K562 (cell line): ENCODE measurements around the gene STEAP1B. TPM values are rescaled to one million over a fixed set of nuclear protein-coding genes. Genes with fewer than 3 reads are reported as not detected.

Source experiments
- ATAC-seq: fragments of 200-7000 bp; cut with Tn5 transposase; 3 replicates; pipeline ENCODE4 v1.9.1; 2020; ENCODE audit warnings: moderate library complexity
- BruUV-seq: library from RNA; stranded (reverse); fragments of 400-500 nt; replicated peaks from 2 replicates; lab custom pipeline; 2021; lab: Mats Ljungman, UMichigan
- CTCF ChIA-PET: fragments of 300-600 bp; formaldehyde crosslinking; extraction: SDS; loops from one replicate; lab custom pipeline; 2021; ENCODE audit warnings: low intra/inter-chr PET ratio; lab: Yijun Ruan, JAX
- POLR2A ChIA-PET: fragments of 300-600, 350-650 bp; sonication (Branson Sonifier 250); formaldehyde crosslinking; extraction: SDS; loops from one replicate; lab custom pipeline; 2021; ENCODE audit warnings: antibody characterized with exemption, inconsistent platforms; lab: Yijun Ruan, JAX
- DNase-seq, 4 experiments: peaks; one replicate each; pipeline versions ENCODE4 v3.0.0 to v3.0.0-alpha.2; 2011 to 2018; ENCODE audit warnings: low spot score in 3 of 4, mixed read lengths in 3 of 4; ENCODE audit errors: extremely low read depth in 1 of 4
- FAIRE-seq: peaks from 2 replicates; lab custom pipeline; 2011; peaks lifted over from hg19 to GRCh38; lab: Jason Lieb, UNC
- H2AFZ ChIP-seq: 2 replicates; pipeline ENCODE4 v1.6.0; 2011; ENCODE audit warnings: low read depth, low read length, control low read depth, inconsistent platforms
- H3K27ac ChIP-seq: fragments of 200-600 bp; 3 replicates; pipeline ENCODE4 v1.8.0; 2011; ENCODE audit warnings: low read depth, mild to moderate bottlenecking, control low read depth, inconsistent platforms, low read length, moderate library complexity, mixed read lengths; ENCODE audit errors: extremely low read depth
- H3K27me3 ChIP-seq, 2 experiments: fragments of 300-600 bp in 1 of 2; 2 replicates in 1 of 2; 3 replicates in 1 of 2; pipeline versions ENCODE4 v1.6.0 to v1.8.0; 2011; ENCODE audit warnings: inconsistent platforms in 2 of 2, low read length in 2 of 2, mild to moderate bottlenecking in 1 of 2, mixed read lengths in 1 of 2, moderate library complexity in 1 of 2; ENCODE audit not compliant: control insufficient read depth in 2 of 2, insufficient read depth in 2 of 2
- H3K36me3 ChIP-seq: fragments of 300-600 bp; 3 replicates; pipeline ENCODE4 v1.8.0; 2011; ENCODE audit warnings: mild to moderate bottlenecking, low read length, inconsistent platforms; ENCODE audit not compliant: control insufficient read depth, insufficient read depth
- H3K4me1 ChIP-seq, 2 experiments: fragments of 200-600 bp in 1 of 2; replicated peaks in 1 of 2; 2 replicates in 1 of 2; 3 replicates in 1 of 2; pipeline versions ENCODE4 v1.5.1 to v1.8.0; 2011; ENCODE audit warnings: inconsistent platforms in 2 of 2, low read length in 2 of 2, mild to moderate bottlenecking in 1 of 2, mixed read lengths in 1 of 2, moderate library complexity in 1 of 2; ENCODE audit not compliant: control insufficient read depth in 2 of 2, insufficient read depth in 2 of 2
- H3K4me2 ChIP-seq: 2 replicates; pipeline ENCODE4 v1.6.1; 2011; ENCODE audit warnings: low read length, control low read depth, inconsistent platforms, mixed read lengths; ENCODE audit not compliant: insufficient read depth
- H3K4me3 ChIP-seq: fragments of 200-600 bp; sonication (generic), shearing (Covaris generic); 2 replicates; pipeline ENCODE4 v1.5.1; 2016; ENCODE audit warnings: control low read depth, inconsistent platforms
- H3K79me2 ChIP-seq: fragments of 200-600 bp; 3 replicates; pipeline ENCODE4 v1.8.0; 2011; ENCODE audit warnings: low read length, inconsistent platforms; ENCODE audit not compliant: control insufficient read depth, insufficient read depth
- H3K9ac ChIP-seq, 2 experiments: 2 replicates each; pipeline versions ENCODE4 v1.6.0 to v1.6.1; 2011; ENCODE audit warnings: low read depth in 2 of 2, low read length in 2 of 2, control low read depth in 1 of 2, inconsistent platforms in 1 of 2, mild to moderate bottlenecking in 1 of 2, mixed read lengths in 1 of 2; ENCODE audit not compliant: insufficient read depth in 1 of 2
- H3K9me1 ChIP-seq: one replicate; pipeline ENCODE4 v1.6.0; 2011; ENCODE audit warnings: inconsistent platforms, mild to moderate bottlenecking, low read length, moderate library complexity; ENCODE audit not compliant: control insufficient read depth, insufficient read depth
- H3K9me3 ChIP-seq: replicated peaks from 2 replicates; pipeline ENCODE4 v1.5.1; 2011; ENCODE audit warnings: low read depth, low read length, inconsistent platforms; ENCODE audit not compliant: control insufficient read depth, insufficient read depth
- H4K20me1 ChIP-seq: replicated peaks from 2 replicates; pipeline ENCODE4 v1.6.1; 2011; ENCODE audit warnings: low read length, inconsistent platforms, mixed read lengths; ENCODE audit not compliant: control insufficient read depth, insufficient read depth
- ASH1L ChIP-seq: fragments of 450-650 bp; IDR thresholded peaks from 2 replicates; pipeline ENCODE4 v1.6.1; 2018; ENCODE audit warnings: borderline replicate concordance, mild to moderate bottlenecking, low read depth; ENCODE audit not compliant: partially characterized antibody
- CREB3L1 ChIP-seq: fragments of 450-650 bp; IDR thresholded peaks from 2 replicates; pipeline ENCODE4 v1.6.1; 2014; ENCODE audit warnings: low read depth, mild to moderate bottlenecking, moderate library complexity, borderline replicate concordance
- FOXA3 ChIP-seq, 2 experiments: fragments of 450-650 bp in 1 of 2; sonication (generic) in 1 of 2; formaldehyde crosslinking; IDR thresholded peaks in 1 of 2; conservative IDR thresholded peaks in 1 of 2; 2 replicates each; pipeline versions ENCODE4 v1.4.0 to v1.8.0; 2020 to 2022; ENCODE audit warnings: mild to moderate bottlenecking in 2 of 2, missing genetic modification reagents in 1 of 2
- GTF3C2 ChIP-seq: IDR thresholded peaks from 3 replicates; pipeline ENCODE4 v1.6.1; 2011; ENCODE audit warnings: borderline replicate concordance, mild to moderate bottlenecking, moderate library complexity; ENCODE audit not compliant: insufficient read length; ENCODE audit errors: extremely low read depth
- HDAC1 ChIP-seq, 2 experiments: fragments of 450-650 bp; IDR thresholded peaks; 2 replicates each; pipeline ENCODE4 v1.6.1; 2016 to 2017; ENCODE audit warnings: inconsistent platforms in 1 of 2, mild to moderate bottlenecking in 1 of 2, moderate library complexity in 1 of 2
- KLF10 ChIP-seq: fragments of 250-450 bp; sonication (Bioruptor Pico); IDR thresholded peaks from 2 replicates; pipeline ENCODE4 v1.6.1; 2021; ENCODE audit warnings: matching md5 sums
- MCM2 ChIP-seq: fragments of 450-650 bp; IDR thresholded peaks from 2 replicates; pipeline ENCODE4 v1.6.1; 2017; ENCODE audit warnings: low read depth, mild to moderate bottlenecking
- POLR3A ChIP-seq: IDR thresholded peaks from 2 replicates; pipeline ENCODE4 v1.6.1; 2011; ENCODE audit warnings: borderline replicate concordance, mild to moderate bottlenecking, moderate library complexity; ENCODE audit not compliant: insufficient read length, insufficient read depth; ENCODE audit errors: extremely low read depth
- POU5F1 ChIP-seq: fragments of 150-350 bp; IDR thresholded peaks from 2 replicates; pipeline ENCODE4 v1.6.1; 2014; ENCODE audit warnings: borderline replicate concordance, low read length, low read depth, mild to moderate bottlenecking; ENCODE audit not compliant: partially characterized antibody
- PRMT5 ChIP-seq: sonication (generic); formaldehyde crosslinking; IDR thresholded peaks from 2 replicates; pipeline ENCODE4 v1.5.0; 2020; ENCODE audit warnings: missing genetic modification reagents
- PTRF ChIP-seq: fragments of 450-650 bp; IDR thresholded peaks from 2 replicates; pipeline ENCODE4 v1.6.1; 2016; ENCODE audit warnings: mild to moderate bottlenecking, missing genetic modification characterization, missing compliant biosample characterization
- RAD51 ChIP-seq: fragments of 450-650 bp; IDR thresholded peaks from 2 replicates; pipeline ENCODE4 v1.7.1; 2016; ENCODE audit warnings: low read depth, mild to moderate bottlenecking, borderline replicate concordance
- SNRNP70 ChIP-seq: fragments of 200-400 bp; formaldehyde crosslinking; optimal IDR thresholded peaks from 2 replicates; pipeline ENCODE3; 2017; ENCODE audit warnings: low read depth, low read length
- ZBTB2 ChIP-seq: fragments of 450-650 bp; IDR thresholded peaks from 2 replicates; pipeline ENCODE4 v1.6.1; 2016; ENCODE audit warnings: antibody characterized with exemption
- ZNF263 ChIP-seq: sonication (generic); formaldehyde crosslinking; IDR thresholded peaks from 2 replicates; pipeline ENCODE4 v1.8.0; 2022; ENCODE audit warnings: mild to moderate bottlenecking, missing genetic modification reagents, borderline replicate concordance
- ZNF324 ChIP-seq: fragments of 250-450 bp; sonication (Bioruptor Pico); IDR thresholded peaks from 2 replicates; pipeline ENCODE4 v1.4.0; 2020; ENCODE audit warnings: mild to moderate bottlenecking
- ZNF584 ChIP-seq: fragments of 200-800 bp; sonication (Bioruptor generic); IDR thresholded peaks from 2 replicates; pipeline ENCODE4 v1.6.1; 2016; ENCODE audit warnings: low read depth, mild to moderate bottlenecking, missing genetic modification characterization, missing compliant biosample characterization
- WGBS: fragments of 100-300 bp; shearing (Covaris generic); methylation state at CpG from one replicate; pipeline ENCODE4 v1.1.6; 2016; ENCODE audit warnings: low coverage, mixed read lengths; ENCODE audit not compliant: insufficient coverage; ENCODE audit errors: missing lambda C conversion rate; 5-methylcytosine and 5-hydroxymethylcytosine counted together
- in situ Hi-C: fragments of 300-500 bp; cut with MboI; formaldehyde crosslinking; loops from 4 replicates; pipeline ENCODE4 v1.15.0; 2018; ENCODE audit warnings: inconsistent platforms, mixed read lengths
- intact Hi-C: fragments of 100-400 bp; cut with micrococcal nuclease; formaldehyde crosslinking; loops from 2 replicates; pipeline ENCODE4 v1.14.2; 2022
- polyA plus RNA-seq, 8 experiments: library from polyadenylated mRNA; depleted of rRNA in 4 of 8; stranded (reverse) in 5 of 8; unstranded in 3 of 8; fragments of >200 nt; fragmentation: Nextera tagmentation in 2 of 8; fragmentation: Illumina TruSeq in 1 of 8; extraction: Ambion mirVana in 2 of 8; extraction: Trizol in 1 of 8; gene quantifications; 2 replicates each; pipeline versions ENCODE4 v1.2.1 to v1.2.3, GENCODE V29; 2011 to 2014; ENCODE audit warnings: inconsistent platforms in 1 of 8, missing spikeins in 1 of 8
- total RNA-seq, 7 experiments: library from RNA; depleted of rRNA in 6 of 7; stranded (reverse); fragments of >200 nt in 6 of 7; fragmentation: Illumina TruSeq in 2 of 7; extraction: Trizol in 2 of 7; gene quantifications; 2 replicates each; pipeline versions ENCODE4 v1.2.1 to v1.2.3, GENCODE V29; 2011 to 2021; ENCODE audit warnings: low replicate concordance in 1 of 7

Gene STEAP1B
- total and polyA plus RNA-seq, 9 of the 15 experiments (the other 6 are each of a cell fraction or from before 2014, with no cell fraction given) = 20.0 to 38.5 (median 30.6) TPM

- TF ChIP-seq PTRF = no peak
- TF ChIP-seq SNRNP70 = no peak
- no peak for TF ChIP-seq POU5F1
- no peak for TF ChIP-seq HDAC1 (IDR thresholded peaks at IDR 0.05)
- no peak for TF ChIP-seq ZNF263 (CRISPR knock-in tag)
- no peak for TF ChIP-seq POLR3A
- TF ChIP-seq ZNF324 (CRISPR knock-in tag) = no peak
- TF ChIP-seq KLF10 (CRISPR knock-in tag) = no peak
Measured at GRCh38 chr7:22387583-22387982, 112.4 kb downstream of the STEAP1B start (continued).

- Histone ChIP-seq H3K36me3 (no peaks in the 10 kb centered on the region), H3K27ac (no peak overlapping the region), H3K9me1 (no peaks in the 10 kb centered on the region), H3K9ac (no peak overlapping the region), H3K4me2 (no peak overlapping the region), H3K27me3 (no peaks in the 10 kb centered on the region), H4K20me1 (no peaks in the 10 kb centered on the region), H3K4me1 (peaks cover 0 to 5% of the 10 kb centered on the region in 2 experiments; a peak in 1 of 5 replicates), H3K9me3 (no peaks in the 10 kb centered on the region), H3K79me2 (no peaks in the 10 kb centered on the region), H3K4me3 (no peak overlapping the region), H2AFZ (no peak overlapping the region)
- FAIRE-seq (no peak), DNase-seq (no peak), ATAC-seq (no peak)
- BruUV-seq = no TSS peak
- intact Hi-C loops (no loop called here), in situ Hi-C loops (no loop called here)
- POLR2A ChIA-PET = interaction anchor here (1.6 kb wide), 1 partner anchor 11 kb away, joined by 6 read pairs; no protein-coding TSS in a partner anchor
- CTCF ChIA-PET = no interaction called here
- 17% methylated on average over 1 of the region's 1 CpG for WGBS
- TF ChIP-seq RAD51 = no peak
- TF ChIP-seq FOXA3 (CRISPR knock-in tag; conservative IDR thresholded peaks at IDR 0.05 in 1 of 2, IDR thresholded peaks at IDR 0.05 in 1 of 2) = no peak
- no peak for TF ChIP-seq ZNF584 (CRISPR knock-in tag)
- no peak for TF ChIP-seq MCM2
- TF ChIP-seq GTF3C2 = no peak
- TF ChIP-seq PRMT5 (CRISPR knock-in tag) = no peak
- no peak for TF ChIP-seq ASH1L
- no peak for TF ChIP-seq ZBTB2
- TF ChIP-seq CREB3L1 = no peak
Measured at GRCh38 chr7:22386865-22387264, 113.1 kb downstream of the STEAP1B start.
